Lung (tissue), 12 donors: ENCODE data around the gene CKAP2L. TPM values are rescaled to one million over a fixed set of nuclear protein-coding genes. Genes with fewer than 3 reads are reported as not detected.

ENCODE experiments used
- ATAC-seq: fragments of 200-7000 bp; cut with Tn5 transposase; one replicate; pipeline ENCODE4 v1.9.1; 2020; ENCODE audit warnings: moderate number of reproducible peaks; ENCODE audit not compliant: insufficient read depth, low FRiP score
- DNase-seq, 3 donors: peaks; one replicate each; pipeline ENCODE4 v3.0.0-alpha.2; 2013 to 2017
- H3K27ac ChIP-seq, 2 donors: one replicate each; pipeline ENCODE4 v1.5.1; 2013; ENCODE audit warnings: mild to moderate bottlenecking in 2 of 2, moderate library complexity in 2 of 2, control low read depth in 1 of 2, inconsistent platforms in 1 of 2, low read depth in 1 of 2, low read length in 1 of 2
- H3K27me3 ChIP-seq, 3 donors: one replicate each; pipeline ENCODE4 v1.5.1; 2013; ENCODE audit warnings: low read length in 2 of 3; ENCODE audit not compliant: control insufficient read depth in 3 of 3, insufficient read depth in 3 of 3
- H3K36me3 ChIP-seq, 4 donors: one replicate each; pipeline ENCODE4 v1.5.1; 2013; ENCODE audit warnings: low read length in 4 of 4, mild to moderate bottlenecking in 1 of 4, moderate library complexity in 1 of 4; ENCODE audit not compliant: control insufficient read depth in 4 of 4, insufficient read depth in 4 of 4
- H3K4me1 ChIP-seq, 5 donors: one replicate each; pipeline ENCODE4 v1.5.1; 2013; ENCODE audit warnings: low read length in 5 of 5, mild to moderate bottlenecking in 2 of 5, moderate library complexity in 1 of 5; ENCODE audit not compliant: control insufficient read depth in 5 of 5, insufficient read depth in 5 of 5
- H3K4me3 ChIP-seq: one replicate; pipeline ENCODE4 v1.5.1; 2013; ENCODE audit warnings: mild to moderate bottlenecking, control low read depth, moderate library complexity
- H3K9ac ChIP-seq, 2 donors: one replicate each; pipeline ENCODE4 v1.5.1; 2013; ENCODE audit warnings: low read length in 2 of 2, control low read depth in 1 of 2; ENCODE audit not compliant: insufficient read depth in 1 of 2
- H3K9me3 ChIP-seq, 4 donors: one replicate each; pipeline ENCODE4 v1.5.1; 2013; ENCODE audit warnings: low read length in 3 of 4, mild to moderate bottlenecking in 1 of 4, moderate library complexity in 1 of 4; ENCODE audit not compliant: control insufficient read depth in 4 of 4, insufficient read depth in 3 of 4
- CTCF ChIP-seq: IDR thresholded peaks from 2 replicates; pipeline ENCODE4 v1.5.1; 2012; ENCODE audit warnings: mild to moderate bottlenecking; ENCODE audit errors: control extremely low read depth, extremely low read depth
- WGBS, 2 donors: extraction: QIAGEN DNeasy Blood & Tissue Kit; methylation state at CpG; one replicate each; pipeline ENCODE4 v1.1.7; 2013; 5-methylcytosine and 5-hydroxymethylcytosine counted together
- polyA plus RNA-seq, 2 donors: library from polyadenylated mRNA; stranded (reverse); fragments of 200-250 nt; gene quantifications; one replicate each; pipeline ENCODE4 v1.2.1, GENCODE V29; 2013
- total RNA-seq, 2 donors: library from RNA; depleted of rRNA in 1 of 2; stranded (reverse); fragments of >200 nt in 1 of 2; gene quantifications; one replicate each; pipeline ENCODE4 v1.2.1, GENCODE V29; 2014 to 2021
- donor health status: control.
- donor health status: control.
- donor health status: Bipolar disorder and iron deficiency.
- donor health status: healthy.
- donor health status: DM: yes; HTN: yes; CAD: no.

The CKAP2L gene
- total and polyA plus RNA-seq, 4 donors: 0.48 to 4.0 (median 0.61) TPM

GRCh38 chr2:112773556-112773955 lies 9.1 kb upstream of the CKAP2L start:
- Histone ChIP-seq H3K27me3 (no peaks in the 10 kb centered on the region), H3K36me3 (no peaks in the 10 kb centered on the region), H3K4me3 (no peak overlapping the region), H3K9ac (no peak overlapping the region), H3K27ac (no peak overlapping the region), H3K9me3 (no peaks in the 10 kb centered on the region), H3K4me1 (no peaks in the 10 kb centered on the region)
- 81 to 87% methylated on average over 2 of the region's 2 CpGs for WGBS, 2 donors
- no peak for TF ChIP-seq CTCF
- ATAC-seq: no peak
- no peak for DNase-seq

- Histone ChIP-seq H3K4me1 (no peaks in the 10 kb centered on the region), H3K4me3 (no peak overlapping the region), H3K9ac (no peak overlapping the region), H3K27ac (no peak overlapping the region), H3K36me3 (no peaks in the 10 kb centered on the region), H3K9me3 (no peaks in the 10 kb centered on the region), H3K27me3 (no peaks in the 10 kb centered on the region)
- no peak for ATAC-seq
- 41 to 66% methylated on average over 2 of the region's 2 CpGs for WGBS, 2 donors
- no peak for TF ChIP-seq CTCF
- DNase-seq: no peak
Observed at GRCh38 chr2:112772911-112773475, 8.6 kb upstream of the CKAP2L start.

GRCh38 chr2:112772322-112772721 lies 7.9 kb upstream of the CKAP2L start:
- H3K9ac ChIP-seq: no peak overlapping the region
- WGBS, 2 donors: 35 to 60% methylated on average over 4 of the region's 4 CpGs
- H3K9me3 ChIP-seq: no peaks in the 10 kb centered on the region
- no peak overlapping the region for H3K27ac ChIP-seq
- no peaks in the 10 kb centered on the region for H3K4me1 ChIP-seq
- ATAC-seq: no peak
- no peaks in the 10 kb centered on the region for H3K27me3 ChIP-seq
- no peak for TF ChIP-seq CTCF
- DNase-seq: no peak
- H3K36me3 ChIP-seq: no peaks in the 10 kb centered on the region
- no peak overlapping the region for H3K4me3 ChIP-seq

- Histone ChIP-seq H3K4me3 (no peak overlapping the region), H3K4me1 (peaks cover 0 to 14% (median 0%) of the 10 kb centered on the region in 5 donors), H3K27ac (no peak overlapping the region), H3K27me3 (no peaks in the 10 kb centered on the region), H3K9me3 (no peaks in the 10 kb centered on the region), H3K36me3 (no peaks in the 10 kb centered on the region), H3K9ac (no peak overlapping the region)
- no peak for TF ChIP-seq CTCF
- no peak for ATAC-seq
- 34 to 42% methylated on average over 1 of the region's 1 CpG for WGBS, 2 donors
- DNase-seq: no peak
Observed at GRCh38 chr2:112768432-112768831, 4.0 kb upstream of the CKAP2L start.
